Measurements from ENCODE around the gene NUSAP1.
"Not testable (repeated sequence)": the region's sequence is repeated elsewhere in the genome, so short reads cannot be mapped to it uniquely, and the experiment has no call there.

The NUSAP1 gene

GRCh38 chr15:41416128-41416741 lies 83.6 kb downstream of the NUSAP1 start:
- no peak for DNase-seq

GRCh38 chr15:41416742-41417417 lies 84.2 kb downstream of the NUSAP1 start, which contains the start of gene RTF1:
TSS of gene RTF1 (plus strand) at chr15:41417095. CDS start at chr15:41417116, 21 bp downstream.
- peak; percentile 87 for DNase-seq

GRCh38 chr15:41417418-41418195 lies 84.9 kb downstream of the NUSAP1 start:
- peak; percentile 45 for DNase-seq

- DNase-seq, result no peak
Measured at GRCh38 chr15:41423979-41424659, 91.4 kb downstream of the NUSAP1 start.

GRCh38 chr15:41424809-41425208 lies 92.1 kb downstream of the NUSAP1 start:
- no peak for DNase-seq

DNA sequence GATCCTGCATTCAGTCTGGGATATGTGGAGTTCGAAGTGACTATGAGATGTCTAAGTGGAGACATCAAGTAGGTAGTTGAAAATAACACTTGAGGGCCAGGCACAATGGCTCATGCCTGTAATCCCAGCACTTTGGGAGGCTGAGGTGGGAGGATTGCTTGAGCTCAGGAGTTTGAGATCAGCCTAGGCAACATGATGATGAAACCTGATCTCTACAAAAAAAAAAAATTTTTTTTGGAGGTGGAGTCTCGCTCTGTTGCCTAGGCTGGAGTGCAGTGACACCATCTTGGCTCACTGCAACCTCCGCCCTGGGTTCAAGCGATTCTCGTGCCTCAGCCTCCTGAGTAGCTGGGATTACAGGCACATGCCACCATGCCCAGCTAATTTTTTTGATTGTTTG lies 93.2 kb downstream of the NUSAP1 start:
- not testable (repeated sequence) for DNase-seq

DNA sequence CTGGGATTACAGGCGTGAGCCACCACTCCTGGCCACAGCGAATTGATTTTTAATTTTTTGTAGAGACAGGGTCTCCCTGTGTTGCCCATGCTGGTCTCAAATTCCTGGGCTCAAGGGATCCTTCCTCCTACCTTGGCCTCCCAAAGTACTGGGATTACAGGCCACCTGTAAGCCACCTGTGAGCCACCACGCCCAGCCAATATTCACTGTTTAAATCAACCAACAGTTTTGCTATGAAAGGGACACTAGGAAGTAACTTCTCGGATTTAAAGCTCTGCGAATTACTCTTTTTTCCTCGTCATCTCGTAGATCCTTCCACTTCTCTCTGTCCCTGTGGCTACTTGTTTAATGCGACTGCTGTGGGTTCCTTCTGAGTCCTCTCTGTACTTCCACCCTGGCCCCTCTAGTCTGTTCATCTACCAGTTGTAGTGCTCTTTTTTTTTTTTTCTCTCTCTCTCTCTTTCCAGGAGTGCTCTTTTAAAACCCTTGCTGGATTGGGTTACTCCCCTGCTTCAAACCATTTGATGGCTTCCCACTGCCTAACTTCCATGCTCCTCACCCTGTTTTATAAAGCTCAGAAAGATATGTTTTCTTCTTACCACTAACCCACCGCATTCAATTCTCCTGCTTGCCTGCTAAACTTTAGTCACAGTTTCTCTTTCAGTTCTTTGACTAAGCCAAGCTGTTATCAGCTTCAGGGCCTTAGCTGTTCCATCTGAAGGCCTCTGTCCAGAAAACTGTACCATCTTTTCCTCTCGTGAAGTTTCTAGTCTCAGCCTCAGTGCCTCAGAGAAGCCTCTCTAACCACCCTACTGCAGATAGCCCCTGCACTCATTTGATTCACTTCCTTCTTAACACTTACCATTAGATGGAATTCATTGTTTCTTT lies 96.6 kb downstream of the NUSAP1 start:
- no peak for DNase-seq

Measured in hematopoietic multipotent progenitor cell treated with erythropoietin and hydrocortisone succinate and interleukin-3 and kit ligand, for 8 days (in vitro differentiated cells).